DMS153 treated with DMSO at 0.1 percent for 48 hours (cell line): ENCODE results near the gene CREB3L4.

Source experiments
- DNase-seq: peaks from one replicate; lab custom pipeline; 2025; ENCODE audit not compliant: unreplicated experiment; lab: John Stamatoyannopoulos, UW

The CREB3L4 gene, protein sequence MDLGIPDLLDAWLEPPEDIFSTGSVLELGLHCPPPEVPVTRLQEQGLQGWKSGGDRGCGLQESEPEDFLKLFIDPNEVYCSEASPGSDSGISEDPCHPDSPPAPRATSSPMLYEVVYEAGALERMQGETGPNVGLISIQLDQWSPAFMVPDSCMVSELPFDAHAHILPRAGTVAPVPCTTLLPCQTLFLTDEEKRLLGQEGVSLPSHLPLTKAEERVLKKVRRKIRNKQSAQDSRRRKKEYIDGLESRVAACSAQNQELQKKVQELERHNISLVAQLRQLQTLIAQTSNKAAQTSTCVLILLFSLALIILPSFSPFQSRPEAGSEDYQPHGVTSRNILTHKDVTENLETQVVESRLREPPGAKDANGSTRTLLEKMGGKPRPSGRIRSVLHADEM

DNA sequence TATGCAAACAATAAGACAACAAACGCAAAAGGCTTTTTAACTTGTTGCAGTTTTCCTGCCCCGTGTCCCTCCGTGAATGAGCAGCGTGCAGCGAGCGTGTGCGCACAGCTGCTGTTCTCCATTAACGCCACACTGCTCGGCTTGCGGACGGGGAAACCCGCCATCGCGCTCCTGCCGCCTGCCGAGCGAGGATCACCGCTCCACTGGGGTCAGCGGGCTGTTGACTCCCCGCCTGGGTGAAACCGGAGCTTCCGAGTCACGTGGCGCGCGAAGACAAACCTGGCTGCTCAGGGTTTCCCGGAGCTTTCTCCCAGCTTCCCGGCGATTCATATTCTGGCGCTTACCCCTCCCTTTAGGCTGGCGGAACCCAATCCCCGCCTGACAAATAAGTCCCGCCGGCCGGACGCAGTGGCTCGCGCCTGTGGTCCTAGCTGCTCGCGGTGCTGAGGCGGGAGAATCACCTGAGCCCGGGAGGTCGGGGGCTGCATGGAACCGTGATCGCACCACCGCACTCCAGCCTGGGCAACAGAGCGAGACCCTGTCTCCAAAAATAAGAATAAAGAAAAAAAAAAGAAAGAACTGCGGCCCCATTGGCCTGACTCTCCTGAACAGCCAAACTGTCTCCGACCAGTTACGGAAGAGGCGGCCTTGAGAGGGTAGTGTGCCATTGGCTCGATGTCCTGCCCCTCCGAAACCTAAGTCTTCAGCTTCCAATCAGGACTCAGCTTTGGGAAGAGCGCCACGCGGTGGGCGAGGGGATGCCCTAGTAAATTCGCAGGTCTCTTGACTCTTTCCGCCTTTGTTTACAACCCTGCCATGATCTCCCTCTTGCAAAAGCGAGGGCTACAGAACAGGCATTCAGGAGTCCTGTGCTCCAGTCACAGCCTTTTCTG lies at the start of gene CREB3L4:
CREB3L4 (plus strand) TSS at position 796 of the 893 bp plus-strand sequence. CDS start 624 bp downstream, outside the sequence.
- DNase-seq, result peak; percentile 100

DNA sequence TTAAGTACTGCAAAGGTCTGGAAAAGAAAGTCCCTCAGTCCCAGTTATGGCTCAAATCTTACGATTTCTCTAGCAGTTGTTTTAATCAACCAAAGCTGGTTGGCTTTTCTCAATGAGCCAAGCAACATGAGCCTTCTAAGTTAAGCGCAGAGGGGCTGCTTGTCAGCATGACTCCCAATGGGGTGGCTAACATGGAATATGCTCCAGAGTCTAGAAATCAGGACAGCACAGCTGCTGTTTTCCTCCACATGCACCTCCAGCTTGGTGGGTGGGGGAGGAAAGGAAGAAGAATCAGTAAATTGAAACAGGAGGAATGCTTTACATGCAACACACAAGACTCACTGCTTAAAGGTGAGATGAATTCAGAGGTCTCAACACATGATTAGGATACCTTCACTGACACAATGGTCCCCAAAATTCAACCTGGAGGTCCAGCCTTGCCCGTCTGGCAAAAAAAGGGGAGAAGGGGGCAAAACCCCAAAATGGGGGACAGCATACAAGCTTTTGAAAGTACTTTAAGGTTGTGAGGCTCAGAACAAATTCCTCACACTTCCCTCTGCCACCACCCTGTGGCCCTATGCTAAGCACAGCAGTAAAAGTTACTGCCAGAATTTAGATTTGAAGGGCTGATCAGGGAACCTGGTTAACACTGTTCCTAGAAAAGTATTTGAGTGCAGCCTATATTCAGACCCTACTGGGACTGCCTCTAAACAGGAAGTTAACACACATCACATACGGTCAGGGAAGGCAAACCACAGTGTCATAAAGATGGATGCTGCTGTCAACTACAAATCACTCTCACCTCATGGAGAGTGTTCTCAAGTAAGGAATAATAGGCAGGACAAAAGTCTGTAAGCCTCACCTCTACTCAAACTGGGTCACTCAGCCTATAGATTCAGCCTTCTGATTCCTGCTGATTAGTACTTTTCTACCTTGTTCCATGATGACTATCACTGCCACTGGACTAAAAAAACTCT lies 47.5 kb upstream of the CREB3L4 start:
- no peak for DNase-seq

DNA sequence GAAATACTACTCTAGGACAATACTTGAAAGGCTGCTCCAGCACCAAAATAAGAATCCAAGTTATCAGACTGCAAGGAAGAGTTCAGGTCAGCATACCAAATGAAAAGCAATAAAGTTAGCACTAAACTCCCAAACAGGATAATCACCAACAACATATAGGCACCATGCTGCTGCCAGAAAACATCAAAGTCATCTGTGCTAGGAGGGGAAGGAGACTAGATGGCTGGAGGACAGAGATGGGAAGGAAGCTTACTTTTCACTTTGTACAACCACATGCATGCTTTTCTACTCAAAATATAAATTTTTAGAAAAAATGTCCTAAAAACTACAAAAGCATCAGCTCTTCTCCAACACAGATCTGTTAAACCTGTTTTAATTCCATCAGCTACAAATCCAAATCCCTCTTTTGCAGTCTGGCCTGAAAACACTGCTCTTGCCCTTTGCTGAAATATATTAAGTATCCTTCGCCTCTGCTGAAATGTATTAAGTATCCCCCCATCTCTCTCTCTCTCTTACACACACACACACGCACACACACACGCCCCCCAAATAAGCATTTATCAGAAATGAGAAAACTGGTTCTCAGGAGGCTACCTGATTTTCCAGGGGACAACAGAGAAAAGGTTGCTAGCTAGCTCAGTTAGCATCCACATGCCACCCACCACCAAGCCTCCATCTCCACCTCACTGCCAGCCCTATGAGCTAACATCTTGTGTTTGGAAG lies 46.5 kb upstream of the CREB3L4 start:
- no peak for DNase-seq

DNA sequence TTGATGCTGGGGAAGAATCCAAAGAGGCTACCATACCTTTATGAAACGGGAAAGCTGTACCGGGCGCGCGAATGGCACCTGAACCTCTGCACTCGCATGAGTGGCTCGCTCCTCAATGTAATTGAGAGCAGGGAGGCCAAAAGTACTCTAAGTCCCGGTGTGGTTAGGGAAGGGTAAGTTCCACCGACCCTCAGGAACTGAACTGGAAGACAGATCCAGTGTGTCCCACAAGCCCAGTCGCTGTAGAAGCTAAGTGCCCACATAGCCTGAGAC lies 46.0 kb upstream of the CREB3L4 start:
- no peak for DNase-seq

DNA sequence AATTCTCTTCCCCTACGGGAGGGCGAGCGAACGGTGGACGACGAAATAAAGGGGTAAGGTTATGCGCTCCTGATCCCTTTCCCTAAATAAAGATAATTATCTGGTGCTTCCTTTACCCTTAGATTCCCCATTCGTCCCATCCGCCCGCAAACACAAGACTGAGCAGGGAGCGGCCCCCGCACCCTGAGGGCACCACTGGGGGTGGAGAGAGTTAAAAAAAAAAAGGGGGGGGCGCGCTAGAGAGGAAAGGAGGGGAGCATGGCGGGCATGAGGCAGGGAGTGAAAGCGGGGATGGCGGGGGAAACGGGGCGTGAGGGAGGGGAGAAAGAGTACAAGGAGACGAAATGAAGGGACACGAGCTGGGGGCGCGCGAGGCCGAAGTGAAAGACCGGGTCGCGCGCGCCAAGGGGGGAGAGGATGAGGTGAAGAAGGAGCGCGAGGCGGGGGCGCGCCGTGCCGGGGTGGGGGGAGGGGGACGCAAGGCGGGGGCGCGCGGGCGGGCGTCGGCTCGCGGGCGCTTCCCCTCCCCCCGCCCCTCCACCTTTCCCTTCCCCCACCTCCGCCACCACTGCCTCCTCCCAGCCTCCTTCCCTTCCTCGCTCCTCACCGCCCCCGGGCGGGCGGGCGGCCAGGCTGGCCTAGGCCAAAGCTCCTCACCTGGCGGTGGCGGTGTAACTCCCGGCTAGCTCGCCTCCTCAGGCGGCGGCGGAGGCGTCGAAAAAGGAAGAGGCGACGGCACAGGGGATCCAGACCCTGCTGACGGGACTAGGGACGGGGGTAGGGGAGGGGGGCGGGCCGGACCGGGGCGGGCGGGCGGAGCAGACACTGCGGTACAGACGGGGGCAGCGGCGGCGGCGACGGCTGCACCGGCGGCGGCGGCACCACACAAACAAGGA lies 45.4 kb upstream of the CREB3L4 start:
- peak; percentile 76 for DNase-seq

DNA sequence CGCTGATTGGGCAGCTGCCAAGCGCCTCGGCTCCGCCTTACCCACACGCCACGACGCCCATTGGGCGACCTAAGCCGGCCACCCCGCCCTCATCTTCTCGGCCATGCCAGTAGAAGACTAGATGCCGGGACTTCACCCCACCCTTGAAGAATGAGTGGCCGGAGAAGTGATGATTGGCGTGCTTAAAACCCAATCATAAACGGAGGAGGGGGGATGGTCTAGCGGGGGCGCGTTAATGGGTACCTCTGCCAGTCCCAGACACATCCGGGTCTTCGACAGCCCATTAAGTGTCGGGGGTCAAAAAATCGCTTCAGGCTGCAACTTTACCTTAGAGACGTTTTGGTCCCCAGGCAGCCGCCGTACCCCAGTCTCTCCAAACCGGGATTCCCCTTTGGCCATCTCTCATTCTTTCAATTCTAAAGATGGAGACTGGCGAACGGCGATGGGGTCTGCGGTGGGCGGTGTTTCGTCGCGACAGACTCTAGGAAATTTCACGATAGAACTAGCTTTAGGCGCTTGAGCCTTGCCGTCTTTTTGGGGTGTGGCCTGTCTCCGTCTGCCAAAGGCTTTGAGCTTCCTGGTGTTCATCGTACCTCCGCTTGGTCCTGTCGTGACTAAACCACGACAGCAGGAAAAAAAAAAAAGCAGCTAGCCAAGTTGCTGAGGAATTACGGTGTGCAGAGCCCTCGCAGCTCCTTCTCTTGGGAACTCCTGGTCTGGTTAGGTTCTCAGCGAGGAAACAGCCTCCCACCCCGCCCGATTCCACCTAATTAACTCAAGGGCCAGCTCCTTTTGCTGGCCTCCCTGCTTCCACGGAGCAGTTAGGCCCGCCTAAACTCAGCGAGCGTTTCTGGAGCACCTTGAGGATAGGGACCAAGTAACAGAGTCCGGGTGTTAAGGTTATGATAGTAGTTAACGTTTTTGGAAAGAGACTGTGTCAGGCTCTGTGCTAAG lies 44.5 kb upstream of the CREB3L4 start, which contains the start of gene GATAD2B:
GATAD2B (minus strand) TSS at position 1 of the 954 bp plus-strand sequence. CDS start 94,625 bp downstream, outside the sequence.
- DNase-seq, result peak; percentile 100

DNA sequence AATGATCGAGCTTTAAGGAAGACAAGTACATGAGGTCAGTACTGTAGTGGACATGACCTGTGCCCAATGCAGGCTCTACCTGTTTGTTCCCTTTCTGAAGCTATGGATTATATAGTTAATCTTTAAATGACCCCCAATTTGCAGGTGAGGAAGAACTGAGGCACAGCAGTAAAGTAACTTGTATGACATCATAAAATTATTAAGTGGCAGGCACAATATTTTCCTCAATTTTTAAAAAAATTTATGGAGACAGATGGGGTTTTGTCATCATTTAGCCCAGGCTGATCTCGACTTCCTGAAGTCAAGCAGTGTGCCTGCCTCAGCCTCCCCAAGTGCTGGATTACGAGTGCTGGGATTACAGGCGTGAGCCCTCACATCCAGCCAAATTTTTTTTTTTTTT lies 41.3 kb upstream of the CREB3L4 start:
- DNase-seq, result no peak

DNA sequence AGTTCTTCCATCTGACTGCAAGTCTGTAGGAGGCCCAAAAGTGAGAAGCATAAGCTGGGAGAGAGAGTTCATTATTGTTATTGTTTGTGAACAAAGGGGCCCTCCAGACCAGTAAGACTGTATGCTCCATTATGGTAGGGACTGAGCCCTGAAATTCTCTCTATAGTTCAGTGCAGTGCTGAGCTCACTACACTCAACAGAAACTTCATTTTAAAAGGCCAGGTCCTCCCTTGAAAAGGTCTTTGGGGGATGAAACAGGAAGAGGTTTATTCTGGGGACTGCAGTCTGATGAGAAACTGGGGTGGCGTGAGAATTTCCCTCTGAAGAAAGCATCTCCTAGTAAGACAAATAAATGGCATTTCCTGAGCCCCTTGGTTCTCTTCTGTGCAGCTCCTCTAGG lies 39.5 kb upstream of the CREB3L4 start:
- no peak for DNase-seq

DNA sequence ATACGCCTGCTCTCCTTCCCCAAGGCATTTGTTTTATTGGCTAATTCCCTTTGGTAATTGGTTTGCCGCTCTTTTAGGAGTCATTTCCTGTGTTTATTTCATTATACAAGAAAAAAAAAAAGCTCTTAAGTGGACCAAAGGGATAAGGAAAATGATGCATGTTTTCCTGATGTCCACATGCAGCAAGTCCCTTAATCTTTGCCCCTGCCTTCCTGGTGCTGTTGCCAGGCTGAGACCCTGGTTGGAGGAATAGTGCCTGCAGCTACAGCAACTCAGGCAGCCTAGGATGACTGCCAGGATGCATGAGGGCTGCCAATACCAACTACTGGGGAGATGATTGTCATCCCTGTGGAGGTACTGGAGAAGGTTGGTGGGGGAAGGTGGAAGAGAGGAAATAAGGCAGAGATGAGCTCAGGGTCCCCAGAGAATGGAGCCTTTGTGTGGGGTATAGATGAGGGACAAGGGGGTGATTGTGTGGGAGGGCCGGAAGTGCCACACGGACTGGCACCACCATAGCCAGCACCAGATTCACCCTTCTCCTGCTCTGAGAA lies 38.8 kb upstream of the CREB3L4 start:
- DNase-seq, result no peak

DNA sequence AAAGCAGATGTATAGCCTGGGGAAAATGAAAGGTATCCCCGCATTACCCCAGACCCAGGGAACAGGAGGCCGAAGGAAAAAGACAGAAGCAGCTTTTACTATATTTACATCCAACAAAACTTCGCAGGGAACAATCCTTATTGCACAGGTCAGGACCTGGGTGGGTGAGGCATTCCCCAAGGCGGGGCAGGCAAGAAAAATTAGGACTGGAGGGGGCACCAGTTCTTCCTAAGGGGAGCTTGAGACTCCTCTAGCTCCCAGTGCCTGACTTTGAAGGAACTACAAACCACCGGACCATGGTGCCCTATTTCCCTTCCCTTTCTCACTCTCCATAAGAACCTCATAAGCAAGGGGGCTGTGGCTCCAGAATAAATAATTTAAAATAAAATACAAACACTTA lies 38.3 kb upstream of the CREB3L4 start:
- no peak for DNase-seq

DNA sequence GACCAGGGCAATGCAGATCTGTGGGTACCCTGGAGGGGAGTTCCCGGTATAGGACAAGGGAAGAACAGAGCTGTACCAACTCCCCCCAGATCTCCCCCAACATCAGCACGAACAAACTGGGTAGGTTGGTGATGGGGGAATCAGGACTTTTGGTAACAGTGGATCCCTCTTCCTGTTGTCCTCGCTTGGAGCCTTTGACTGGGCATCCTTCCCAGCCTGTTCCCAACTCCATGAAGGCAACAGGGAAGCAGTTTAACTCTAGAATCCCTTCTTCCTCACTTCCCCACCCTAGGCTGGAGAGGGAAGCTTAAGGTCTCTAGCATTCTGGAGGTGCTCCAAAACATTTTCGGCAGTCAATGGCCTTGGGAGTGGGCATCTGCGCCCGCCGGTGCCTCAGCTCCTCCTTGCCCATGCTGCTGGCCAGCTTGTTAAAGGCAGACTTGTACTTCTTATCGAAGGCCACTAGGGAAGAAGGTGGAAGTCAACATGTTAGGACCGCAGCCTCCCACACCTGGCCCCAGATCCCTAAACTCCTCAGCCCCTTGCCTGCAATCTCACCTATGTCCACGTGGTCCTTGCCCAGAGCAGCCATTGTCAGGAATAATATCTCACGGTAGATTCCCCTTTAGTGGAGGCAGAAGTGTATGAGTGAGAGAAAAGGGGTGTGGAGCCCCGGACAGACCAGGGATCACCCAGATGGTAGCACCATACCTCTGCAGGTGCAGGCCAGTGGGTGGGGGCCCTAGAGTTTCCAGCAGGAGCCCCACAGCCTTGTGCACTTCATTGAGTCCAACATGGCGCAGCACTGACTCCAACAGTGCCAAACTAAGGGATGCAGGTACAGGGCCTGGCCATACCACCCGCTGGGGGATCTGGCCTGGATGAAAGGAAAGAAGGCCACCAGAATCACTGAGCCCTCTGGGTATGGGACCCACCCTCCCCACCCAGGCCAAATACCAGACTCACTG lies 37.4 kb upstream of the CREB3L4 start:
- no peak for DNase-seq

DNA sequence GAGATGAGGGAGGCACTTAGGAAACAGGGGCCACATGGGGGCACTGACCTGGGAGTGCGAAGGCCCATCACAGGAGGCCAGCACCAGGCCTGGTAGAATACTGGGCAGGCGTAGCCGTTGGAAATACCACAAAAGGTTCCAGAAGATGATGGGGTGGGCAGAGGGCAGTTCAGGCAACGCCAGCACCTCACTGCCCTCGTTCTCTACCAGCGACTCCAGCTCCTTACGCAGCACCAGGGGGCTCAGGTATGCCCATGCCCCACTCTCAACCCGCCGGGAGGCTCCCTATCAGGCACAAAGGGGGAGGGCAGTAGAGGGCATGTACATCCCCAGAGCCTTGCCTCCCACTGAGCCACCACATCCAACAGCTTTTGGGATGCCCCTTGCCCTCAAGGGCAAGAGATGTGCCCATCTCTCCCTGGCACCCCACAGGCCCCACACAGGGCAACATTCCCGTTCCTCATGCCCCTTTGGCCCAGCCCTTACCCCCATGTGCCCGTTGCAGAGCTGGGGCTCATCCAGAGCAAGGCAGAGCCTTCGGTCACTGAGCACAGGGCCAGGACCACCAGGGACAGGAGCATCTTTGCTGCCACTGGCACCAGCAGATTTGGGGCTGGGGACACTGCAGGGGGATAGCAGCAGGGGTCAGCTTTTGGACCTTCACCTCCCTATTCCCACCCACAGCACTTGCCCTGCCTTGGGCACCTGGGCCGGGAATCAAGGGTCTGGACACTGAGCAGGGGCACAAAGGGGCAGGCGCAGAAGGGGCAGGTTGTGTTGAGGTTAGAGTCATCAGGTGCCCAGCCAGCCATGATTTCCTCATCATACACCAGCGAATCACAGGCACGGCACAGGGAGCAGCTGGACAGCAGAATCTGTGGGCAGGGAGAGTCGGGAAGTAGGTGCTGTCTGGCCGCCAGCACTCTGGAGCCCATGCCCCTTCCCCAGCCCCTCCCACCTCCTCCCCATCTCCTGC lies 35.3 kb upstream of the CREB3L4 start:
- DNase-seq, result no peak

DNA sequence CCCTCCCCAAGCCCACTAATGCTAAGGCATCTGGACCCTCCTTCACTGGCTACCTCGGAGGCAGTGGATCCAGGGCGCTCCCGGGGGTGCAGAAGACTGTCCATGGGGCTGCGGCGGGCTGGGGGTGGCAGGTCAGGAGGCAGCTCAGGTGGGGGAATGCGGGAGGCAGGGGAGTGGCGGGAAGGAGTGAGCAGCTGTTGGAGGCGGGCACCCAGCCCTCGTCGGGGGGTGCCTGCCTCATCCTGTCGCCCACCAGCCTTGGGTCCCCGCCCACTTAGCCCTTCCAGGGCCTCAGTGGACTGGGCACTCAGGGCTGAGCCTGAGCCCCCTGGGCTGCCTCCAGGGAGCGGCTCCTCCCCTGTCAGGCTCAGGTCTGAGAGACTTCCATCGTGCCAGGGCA lies 34.3 kb upstream of the CREB3L4 start:
- DNase-seq, result no peak

DNA sequence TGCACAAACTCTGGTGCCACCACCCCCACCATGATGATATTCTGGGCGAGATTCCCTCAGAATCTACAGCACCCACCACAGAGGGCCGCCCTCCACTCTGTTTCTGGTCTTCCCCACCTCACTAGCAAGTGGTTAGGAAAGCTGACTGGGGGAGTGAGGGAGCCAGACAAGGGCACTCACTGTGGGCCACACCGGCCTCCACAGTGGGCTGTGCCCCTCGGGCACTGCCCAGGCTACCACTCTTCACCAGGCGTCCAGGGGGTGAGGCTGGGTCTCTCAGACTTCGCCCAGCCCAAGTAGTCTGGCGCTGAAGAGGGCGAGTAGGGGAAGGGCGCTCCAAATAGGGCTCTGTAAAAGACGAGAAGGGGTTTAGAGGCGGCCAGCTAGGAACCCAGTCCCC lies 33.7 kb upstream of the CREB3L4 start:
- DNase-seq, result no peak

DNA sequence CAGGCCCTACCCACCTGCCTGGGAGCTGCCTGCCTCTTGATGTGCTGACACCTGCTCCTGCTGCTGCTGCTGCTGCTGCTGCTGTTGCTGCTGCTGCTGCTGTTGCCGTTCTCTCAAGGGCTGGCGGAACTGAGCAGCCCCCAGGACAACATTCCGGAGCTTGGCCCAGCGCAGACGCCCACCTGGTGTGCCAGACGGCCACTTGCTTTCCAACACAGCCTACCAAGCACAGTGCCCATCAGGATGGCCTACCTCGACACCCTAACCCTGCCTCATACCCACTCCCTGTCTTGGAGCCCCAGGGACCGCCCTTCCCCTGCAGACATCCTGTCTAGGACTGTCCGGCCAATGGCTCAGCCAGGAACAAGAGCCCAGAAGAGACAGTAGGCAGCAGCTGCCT lies 33.0 kb upstream of the CREB3L4 start:
- DNase-seq, result no peak
